ENCODE data around the gene RNF41. TPM values are rescaled to one million over a fixed set of nuclear protein-coding genes. Genes with fewer than 3 reads are reported as not detected.
A peak's percentile ranks its signal among the peaks of the same experiment; 100 is the strongest.

RNF41 gene
- total RNA-seq, 1 donor, result 75.0 TPM

- no peak for DNase-seq (ENCODE audit: low read depth)
- TF ChIP-seq, protein P1, sequence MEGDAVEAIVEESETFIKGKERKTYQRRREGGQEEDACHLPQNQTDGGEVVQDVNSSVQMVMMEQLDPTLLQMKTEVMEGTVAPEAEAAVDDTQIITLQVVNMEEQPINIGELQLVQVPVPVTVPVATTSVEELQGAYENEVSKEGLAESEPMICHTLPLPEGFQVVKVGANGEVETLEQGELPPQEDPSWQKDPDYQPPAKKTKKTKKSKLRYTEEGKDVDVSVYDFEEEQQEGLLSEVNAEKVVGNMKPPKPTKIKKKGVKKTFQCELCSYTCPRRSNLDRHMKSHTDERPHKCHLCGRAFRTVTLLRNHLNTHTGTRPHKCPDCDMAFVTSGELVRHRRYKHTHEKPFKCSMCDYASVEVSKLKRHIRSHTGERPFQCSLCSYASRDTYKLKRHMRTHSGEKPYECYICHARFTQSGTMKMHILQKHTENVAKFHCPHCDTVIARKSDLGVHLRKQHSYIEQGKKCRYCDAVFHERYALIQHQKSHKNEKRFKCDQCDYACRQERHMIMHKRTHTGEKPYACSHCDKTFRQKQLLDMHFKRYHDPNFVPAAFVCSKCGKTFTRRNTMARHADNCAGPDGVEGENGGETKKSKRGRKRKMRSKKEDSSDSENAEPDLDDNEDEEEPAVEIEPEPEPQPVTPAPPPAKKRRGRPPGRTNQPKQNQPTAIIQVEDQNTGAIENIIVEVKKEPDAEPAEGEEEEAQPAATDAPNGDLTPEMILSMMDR (IDR thresholded peaks at IDR 0.05; ENCODE audit: insufficient read depth, low read length), result no peak
- H3K4me3 ChIP-seq (ENCODE audit: low read depth, low read length), result no peak overlapping the region
These were observed 67.4 kb downstream of the RNF41 start for GRCh38 chr12:56154246-56154771.

- DNase-seq (ENCODE audit: low read depth), result no peak
- TF ChIP-seq, protein P1 (IDR thresholded peaks at IDR 0.05; ENCODE audit: insufficient read depth, low read length), result no peak
- H3K4me3 ChIP-seq (ENCODE audit: low read depth, low read length), result peak overlapping the region; percentile 75
These were observed 68.0 kb downstream of the RNF41 start for GRCh38 chr12:56153678-56154065.

- peak overlapping the region; percentile 75 for H3K4me3 ChIP-seq (ENCODE audit: low read depth, low read length)
- DNase-seq (ENCODE audit: low read depth), result no peak
- TF ChIP-seq, protein P1 (IDR thresholded peaks at IDR 0.05; ENCODE audit: insufficient read depth, low read length), result no peak
These were observed 68.7 kb downstream of the RNF41 start for GRCh38 chr12:56152756-56153677.

Other genes starting within 250 kb of the RNF41 start
- 47.8 and 75.2 TPM in 2 replicates for gene RAB5B, start 247.8 kb downstream of the RNF41 start, total RNA-seq (ENCODE audit: low replicate concordance)
- gene SUOX, start 224.6 kb downstream of the RNF41 start, total RNA-seq (ENCODE audit: low replicate concordance), result 20.4 and 40.4 TPM in 2 replicates
- gene IKZF4, start 200.9 kb downstream of the RNF41 start, total RNA-seq (ENCODE audit: low replicate concordance), result 0.65 and 3.4 TPM in 2 replicates
- gene RPS26, start 180.0 kb downstream of the RNF41 start, total RNA-seq (ENCODE audit: low replicate concordance), result 321 and 893 TPM in 2 replicates
- gene ERBB3, start 141.8 kb downstream of the RNF41 start, total RNA-seq (ENCODE audit: low replicate concordance), result 1.2 and 1.5 TPM in 2 replicates
- 102 and 141 TPM in 2 replicates for gene PA2G4, start 117.4 kb downstream of the RNF41 start, total RNA-seq (ENCODE audit: low replicate concordance)
- gene RPL41, start 105.3 kb downstream of the RNF41 start, total RNA-seq (ENCODE audit: low replicate concordance), result 2,772 and 12,570 TPM in 2 replicates
- 5.9 and 7.3 TPM in 2 replicates for gene ZC3H10, start 103.7 kb downstream of the RNF41 start, total RNA-seq (ENCODE audit: low replicate concordance)
- gene ESYT1, start 93.7 kb downstream of the RNF41 start, total RNA-seq (ENCODE audit: low replicate concordance), result 207 and 267 TPM in 2 replicates
- gene MYL6B, start 69.3 kb downstream of the RNF41 start, total RNA-seq (ENCODE audit: low replicate concordance), result 74.2 and 125 TPM in 2 replicates
- 1,047 and 1,209 TPM in 2 replicates for gene MYL6, start 63.6 kb downstream of the RNF41 start, total RNA-seq (ENCODE audit: low replicate concordance)
- gene SMARCC2, start 32.4 kb downstream of the RNF41 start, total RNA-seq (ENCODE audit: low replicate concordance), result 69.4 and 222 TPM in 2 replicates
- 13.9 and 31.5 TPM in 2 replicates for gene NABP2, start 2.4 kb upstream of the RNF41 start, total RNA-seq (ENCODE audit: low replicate concordance)
- 0.18 TPM in 1 of 2 replicates, not detected in the other for gene SLC39A5, start 8.1 kb upstream of the RNF41 start, total RNA-seq (ENCODE audit: low replicate concordance)
- gene ANKRD52, start 36.5 kb upstream of the RNF41 start, total RNA-seq (ENCODE audit: low replicate concordance), result 8.7 and 20.0 TPM in 2 replicates
- gene COQ10A, start 45.0 kb upstream of the RNF41 start, total RNA-seq (ENCODE audit: low replicate concordance), result 5.1 and 8.0 TPM in 2 replicates
- gene CS, start 78.4 kb upstream of the RNF41 start, total RNA-seq (ENCODE audit: low replicate concordance), result 40.9 and 117 TPM in 2 replicates
- 76.1 and 120 TPM in 2 replicates for gene CNPY2, start 94.1 kb upstream of the RNF41 start, total RNA-seq (ENCODE audit: low replicate concordance)
- 23.0 and 37.7 TPM in 2 replicates for gene PAN2, start 112.1 kb upstream of the RNF41 start, total RNA-seq (ENCODE audit: low replicate concordance)
- not detected in 2 replicates for gene IL23A, start 117.0 kb upstream of the RNF41 start, total RNA-seq (ENCODE audit: low replicate concordance)
- gene STAT2, start 138.2 kb upstream of the RNF41 start, total RNA-seq (ENCODE audit: low replicate concordance), result 268 and 280 TPM in 2 replicates
- gene APOF, start 140.9 kb upstream of the RNF41 start, total RNA-seq (ENCODE audit: low replicate concordance), result not detected in 2 replicates
- gene TIMELESS, start 227.5 kb upstream of the RNF41 start, total RNA-seq (ENCODE audit: low replicate concordance), result 1.6 and 15.9 TPM in 2 replicates
- not detected in 2 replicates for gene MIP, start 232.7 kb upstream of the RNF41 start, total RNA-seq (ENCODE audit: low replicate concordance)
- 2.3 and 3.0 TPM in 2 replicates for gene SPRYD4, start 246.7 kb upstream of the RNF41 start, total RNA-seq (ENCODE audit: low replicate concordance)

All from fibroblast of the aortic adventitia (primary cell).